Hepatocyte (in vitro differentiated cells): Measurements from ENCODE around the gene ODC1.

Source experiments
- EZH2 ChIP-seq: fragments of 200-600 bp; sonication (generic); IDR thresholded peaks from 2 replicates; pipeline ENCODE4 v1.6.1; 2016; ENCODE audit warnings: antibody characterized with exemption, mild to moderate bottlenecking, borderline replicate concordance
- EZH2phosphoT487 ChIP-seq: fragments of 200-600 bp; sonication (generic); IDR thresholded peaks from one replicate; pipeline ENCODE4 v1.6.1; 2018; ENCODE audit warnings: antibody characterized with exemption, mild to moderate bottlenecking, low read depth, moderate library complexity; ENCODE audit not compliant: unreplicated experiment, severe bottlenecking
- TF ChIP-seq, protein P1 (sequence below): fragments of 200-600 bp; sonication (generic); IDR thresholded peaks from 2 replicates; pipeline ENCODE4 v1.5.1; 2016; ENCODE audit warnings: antibody characterized with exemption, mild to moderate bottlenecking; ENCODE audit not compliant: poor library complexity

GRCh38 chr2:10489842-10490555 is 41.9 kb upstream of the ODC1 start:
- TF ChIP-seq, protein P1, sequence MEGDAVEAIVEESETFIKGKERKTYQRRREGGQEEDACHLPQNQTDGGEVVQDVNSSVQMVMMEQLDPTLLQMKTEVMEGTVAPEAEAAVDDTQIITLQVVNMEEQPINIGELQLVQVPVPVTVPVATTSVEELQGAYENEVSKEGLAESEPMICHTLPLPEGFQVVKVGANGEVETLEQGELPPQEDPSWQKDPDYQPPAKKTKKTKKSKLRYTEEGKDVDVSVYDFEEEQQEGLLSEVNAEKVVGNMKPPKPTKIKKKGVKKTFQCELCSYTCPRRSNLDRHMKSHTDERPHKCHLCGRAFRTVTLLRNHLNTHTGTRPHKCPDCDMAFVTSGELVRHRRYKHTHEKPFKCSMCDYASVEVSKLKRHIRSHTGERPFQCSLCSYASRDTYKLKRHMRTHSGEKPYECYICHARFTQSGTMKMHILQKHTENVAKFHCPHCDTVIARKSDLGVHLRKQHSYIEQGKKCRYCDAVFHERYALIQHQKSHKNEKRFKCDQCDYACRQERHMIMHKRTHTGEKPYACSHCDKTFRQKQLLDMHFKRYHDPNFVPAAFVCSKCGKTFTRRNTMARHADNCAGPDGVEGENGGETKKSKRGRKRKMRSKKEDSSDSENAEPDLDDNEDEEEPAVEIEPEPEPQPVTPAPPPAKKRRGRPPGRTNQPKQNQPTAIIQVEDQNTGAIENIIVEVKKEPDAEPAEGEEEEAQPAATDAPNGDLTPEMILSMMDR: no peak
- TF ChIP-seq EZH2 (no peak), EZH2phosphoT487 (no peak)
